AG04449 (cell line): ENCODE data around the gene HK3.

ENCODE experiments used
- CTCF ChIA-PET: fragments of 350-600 bp; formaldehyde crosslinking; extraction: SDS; loops from one replicate; lab custom pipeline; 2021; ENCODE audit warnings: antibody characterized with exemption; lab: Yijun Ruan, JAX
- POLR2A ChIA-PET: fragments of 400-600, 350-600 bp; formaldehyde crosslinking; extraction: SDS; loops from one replicate; lab custom pipeline; 2020; ENCODE audit warnings: antibody characterized with exemption, inconsistent platforms; lab: Yijun Ruan, JAX
- DNase-seq: peaks from one replicate; pipeline ENCODE4 v3.0.0-alpha.2; 2010; ENCODE audit warnings: low read depth, low spot score
- H3K4me3 ChIP-seq: 2 replicates; pipeline ENCODE4 v1.5.1; 2011; ENCODE audit warnings: low read depth, mild to moderate bottlenecking, control low read depth, low read length
- TF ChIP-seq, protein P1 (sequence below): IDR thresholded peaks from one replicate; pipeline ENCODE4 v1.5.1; 2011; ENCODE audit warnings: mild to moderate bottlenecking, moderate library complexity, low read length, control low read depth, inconsistent platforms; ENCODE audit not compliant: insufficient read depth; ENCODE audit errors: missing control alignments

The HK3 gene

GRCh38 chr5:176847726-176848290 lies 51.3 kb downstream of the HK3 start:
- no peak for DNase-seq
- CTCF ChIA-PET = no interaction called here
- H3K4me3 ChIP-seq = no peak overlapping the region
- TF ChIP-seq, protein P1, sequence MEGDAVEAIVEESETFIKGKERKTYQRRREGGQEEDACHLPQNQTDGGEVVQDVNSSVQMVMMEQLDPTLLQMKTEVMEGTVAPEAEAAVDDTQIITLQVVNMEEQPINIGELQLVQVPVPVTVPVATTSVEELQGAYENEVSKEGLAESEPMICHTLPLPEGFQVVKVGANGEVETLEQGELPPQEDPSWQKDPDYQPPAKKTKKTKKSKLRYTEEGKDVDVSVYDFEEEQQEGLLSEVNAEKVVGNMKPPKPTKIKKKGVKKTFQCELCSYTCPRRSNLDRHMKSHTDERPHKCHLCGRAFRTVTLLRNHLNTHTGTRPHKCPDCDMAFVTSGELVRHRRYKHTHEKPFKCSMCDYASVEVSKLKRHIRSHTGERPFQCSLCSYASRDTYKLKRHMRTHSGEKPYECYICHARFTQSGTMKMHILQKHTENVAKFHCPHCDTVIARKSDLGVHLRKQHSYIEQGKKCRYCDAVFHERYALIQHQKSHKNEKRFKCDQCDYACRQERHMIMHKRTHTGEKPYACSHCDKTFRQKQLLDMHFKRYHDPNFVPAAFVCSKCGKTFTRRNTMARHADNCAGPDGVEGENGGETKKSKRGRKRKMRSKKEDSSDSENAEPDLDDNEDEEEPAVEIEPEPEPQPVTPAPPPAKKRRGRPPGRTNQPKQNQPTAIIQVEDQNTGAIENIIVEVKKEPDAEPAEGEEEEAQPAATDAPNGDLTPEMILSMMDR = no peak
- POLR2A ChIA-PET = no interaction called here

DNA sequence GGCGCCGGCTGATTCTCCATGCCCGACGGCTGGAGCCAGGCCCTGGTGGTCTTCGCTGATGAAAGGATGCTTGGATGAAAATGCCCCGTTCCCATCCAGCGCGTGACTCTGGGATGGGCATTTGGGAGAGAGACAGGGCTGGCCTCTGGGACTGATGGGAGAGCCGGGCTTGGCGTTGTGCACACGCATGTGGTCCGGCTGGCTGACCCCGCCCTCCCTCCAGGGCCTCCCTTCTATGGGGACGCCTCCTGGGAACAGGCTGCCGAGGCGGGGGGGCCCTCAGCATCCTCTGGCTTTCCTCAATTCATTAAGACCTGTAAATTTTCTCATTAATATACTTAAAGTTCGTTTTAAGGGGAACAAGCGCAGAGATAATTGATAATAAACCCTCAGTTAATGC lies 52.0 kb downstream of the HK3 start:
- DNase-seq = no peak
- ChIA-PET CTCF (no interaction called here), POLR2A (no interaction called here)
- TF ChIP-seq, protein P1 = no peak
- H3K4me3 ChIP-seq = no peak overlapping the region

GRCh38 chr5:176846335-176847140 lies 52.6 kb downstream of the HK3 start:
- POLR2A ChIA-PET = no interaction called here
- DNase-seq = no peak
- TF ChIP-seq, protein P1 = no peak
- CTCF ChIA-PET = no interaction called here
- no peak overlapping the region for H3K4me3 ChIP-seq

GRCh38 chr5:176845392-176845713 lies 53.8 kb downstream of the HK3 start:
- TF ChIP-seq, protein P1 = no peak
- ChIA-PET POLR2A (no interaction called here), CTCF (no interaction called here)
- DNase-seq = no peak
- H3K4me3 ChIP-seq = no peak overlapping the region

DNA sequence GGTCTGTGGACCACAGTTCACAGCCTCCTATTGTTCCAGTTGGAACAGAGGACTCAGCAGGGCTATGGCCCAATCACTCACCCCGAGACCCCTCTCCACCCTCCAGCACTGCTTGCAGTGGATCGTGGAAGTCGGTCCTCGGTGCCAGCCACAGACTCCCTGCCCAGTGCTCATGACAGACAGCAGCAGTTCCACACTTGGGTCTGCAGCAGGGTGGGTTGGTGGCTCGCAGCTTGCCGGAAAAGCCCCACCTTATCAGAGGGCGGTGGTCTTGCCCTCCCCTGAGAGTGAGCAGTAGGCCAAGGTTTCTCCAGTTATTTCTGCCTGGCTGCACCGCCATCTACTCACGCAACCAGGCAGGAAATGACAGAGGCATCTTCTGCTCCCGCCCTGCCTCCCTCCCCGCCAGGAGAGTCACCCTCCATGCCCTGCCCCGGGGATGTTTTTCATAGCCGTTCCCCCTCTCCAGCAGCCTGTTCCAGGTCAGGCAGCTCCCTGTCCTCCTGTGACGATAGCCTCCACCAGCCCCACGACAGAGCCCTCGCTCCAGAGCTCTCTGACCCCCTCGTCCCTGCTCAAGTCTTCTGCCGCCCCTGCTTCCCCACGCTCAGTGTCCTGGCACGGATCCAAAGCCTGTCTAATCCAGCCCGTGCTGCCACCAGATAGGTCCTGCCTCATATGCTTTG lies 54.3 kb downstream of the HK3 start:
- ChIA-PET POLR2A (no interaction called here), CTCF (no interaction called here)
- H3K4me3 ChIP-seq = no peak overlapping the region
- TF ChIP-seq, protein P1 = no peak
- DNase-seq = no peak

GRCh38 chr5:176844281-176844680 lies 54.9 kb downstream of the HK3 start:
- POLR2A ChIA-PET = no interaction called here
- H3K4me3 ChIP-seq = no peak overlapping the region
- TF ChIP-seq, protein P1 = no peak
- CTCF ChIA-PET = no interaction called here
- DNase-seq = no peak
